HepG2 (cell line): Measurements from ENCODE around the gene VAV2. TPM values are rescaled to one million over a fixed set of nuclear protein-coding genes. Genes with fewer than 3 reads are reported as not detected.

Source experiments
- DMAP1 ChIP-seq: IDR thresholded peaks from 2 replicates; pipeline ENCODE4 v1.6.1; 2016
- FOSL1 ChIP-seq: sonication (generic); formaldehyde crosslinking; IDR thresholded peaks from 2 replicates; pipeline ENCODE4 v1.9.0; 2021; ENCODE audit warnings: missing genetic modification reagents, borderline replicate concordance
- KDM2A ChIP-seq: sonication (generic); formaldehyde crosslinking; IDR thresholded peaks from 2 replicates; pipeline ENCODE4 v1.4.0; 2020; ENCODE audit warnings: low read depth, missing genetic modification reagents, borderline replicate concordance
- ZBTB1 ChIP-seq: sonication (generic); formaldehyde crosslinking; IDR thresholded peaks from 2 replicates; pipeline ENCODE4 v1.4.0; 2020; ENCODE audit warnings: missing genetic modification reagents, borderline replicate concordance
- ZNF547 ChIP-seq: sonication (generic); formaldehyde crosslinking; IDR thresholded peaks from 2 replicates; pipeline ENCODE4 v1.5.1; 2020; ENCODE audit warnings: mild to moderate bottlenecking, missing genetic modification reagents
- ZNF644 ChIP-seq: IDR thresholded peaks from 2 replicates; pipeline ENCODE4 v1.6.1; 2016; ENCODE audit warnings: low read depth
- polyA plus RNA-seq, 8 experiments: library from polyadenylated mRNA; depleted of rRNA in 3 of 8; stranded (reverse) in 7 of 8; unstranded in 1 of 8; fragments of >200 nt; fragmentation: Illumina TruSeq in 4 of 8; extraction: Trizol in 4 of 8; gene quantifications; 2 replicates each; pipeline versions ENCODE4 v1.2.1 to v1.2.3, GENCODE V29; 2011 to 2016; ENCODE audit warnings: low read depth in 4 of 8, missing spikeins in 1 of 8, mixed read lengths in 1 of 8; ENCODE audit not compliant: insufficient read depth in 1 of 8
- total RNA-seq, 5 experiments: library from RNA; depleted of rRNA; stranded (reverse); fragments of >200 nt; fragmentation: Illumina TruSeq; extraction: Trizol; gene quantifications; 2 replicates each; pipeline ENCODE4 v1.2.3, GENCODE V29; 2016; ENCODE audit warnings: low read depth in 1 of 5
- TF ChIP-seq, protein P1 (sequence below): sonication (generic); formaldehyde crosslinking; IDR thresholded peaks from 2 replicates; pipeline ENCODE4 v1.5.0; 2020; ENCODE audit warnings: missing genetic modification reagents
- TF ChIP-seq, protein P2 (sequence below): sonication (generic); formaldehyde crosslinking; IDR thresholded peaks from 2 replicates; pipeline ENCODE4 v1.9.0; 2022; ENCODE audit warnings: missing genetic modification reagents, mild to moderate bottlenecking, borderline replicate concordance
- TF ChIP-seq, protein P3 (sequence below): sonication (generic); formaldehyde crosslinking; IDR thresholded peaks from 2 replicates; pipeline ENCODE4 v1.4.0; 2020; ENCODE audit warnings: missing genetic modification reagents
- TF ChIP-seq, protein P4 (sequence below): IDR thresholded peaks from 2 replicates; pipeline ENCODE4 v1.6.1; 2012; ENCODE audit warnings: inconsistent platforms
- TF ChIP-seq, protein P5 (sequence below): sonication (generic); formaldehyde crosslinking; IDR thresholded peaks from 2 replicates; pipeline ENCODE4 v1.9.0; 2021; ENCODE audit warnings: mild to moderate bottlenecking, missing genetic modification reagents

VAV2 gene
- total and polyA plus RNA-seq, 2 of the 13 experiments (the other 11 are each of a cell fraction or from before 2014, with no cell fraction given), result 22.5 to 22.9 TPM

DNA sequence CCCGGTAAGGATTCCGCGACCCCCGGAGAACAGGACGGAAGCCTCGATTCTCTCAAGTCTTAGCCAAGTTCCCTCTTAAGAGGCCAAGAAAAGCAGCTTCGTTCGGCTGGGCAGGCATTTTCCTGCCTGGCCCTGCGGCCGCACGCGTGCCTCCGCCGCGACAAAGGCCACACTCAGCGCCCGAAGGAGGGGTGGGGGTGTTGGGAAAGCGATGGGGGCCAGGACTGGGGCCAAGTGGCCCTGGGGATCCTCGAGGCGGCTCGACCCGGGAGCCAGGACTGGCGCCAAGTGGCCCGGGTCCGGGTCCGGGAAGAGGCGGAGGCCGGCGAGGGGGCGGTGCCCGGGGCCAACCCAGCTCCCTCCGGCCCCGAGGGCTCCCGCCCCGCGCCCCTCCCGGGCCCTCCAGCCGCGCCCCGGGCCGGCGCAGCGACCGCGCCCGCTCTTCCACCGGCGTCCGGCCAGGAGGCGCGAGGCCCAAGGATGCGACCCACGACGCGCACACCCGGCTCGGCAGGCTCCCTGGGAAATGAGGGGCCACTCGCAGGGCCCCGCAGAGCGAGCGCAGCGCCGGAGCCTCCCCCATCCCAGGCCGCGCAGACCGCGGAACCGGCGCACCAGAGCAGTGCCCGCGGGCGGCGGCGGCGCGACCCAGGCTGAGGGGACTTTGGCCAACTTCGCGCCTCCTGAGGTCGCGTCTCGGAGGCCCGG is 756 bp downstream of the VAV2 start (continued):
- TF ChIP-seq, protein P1, sequence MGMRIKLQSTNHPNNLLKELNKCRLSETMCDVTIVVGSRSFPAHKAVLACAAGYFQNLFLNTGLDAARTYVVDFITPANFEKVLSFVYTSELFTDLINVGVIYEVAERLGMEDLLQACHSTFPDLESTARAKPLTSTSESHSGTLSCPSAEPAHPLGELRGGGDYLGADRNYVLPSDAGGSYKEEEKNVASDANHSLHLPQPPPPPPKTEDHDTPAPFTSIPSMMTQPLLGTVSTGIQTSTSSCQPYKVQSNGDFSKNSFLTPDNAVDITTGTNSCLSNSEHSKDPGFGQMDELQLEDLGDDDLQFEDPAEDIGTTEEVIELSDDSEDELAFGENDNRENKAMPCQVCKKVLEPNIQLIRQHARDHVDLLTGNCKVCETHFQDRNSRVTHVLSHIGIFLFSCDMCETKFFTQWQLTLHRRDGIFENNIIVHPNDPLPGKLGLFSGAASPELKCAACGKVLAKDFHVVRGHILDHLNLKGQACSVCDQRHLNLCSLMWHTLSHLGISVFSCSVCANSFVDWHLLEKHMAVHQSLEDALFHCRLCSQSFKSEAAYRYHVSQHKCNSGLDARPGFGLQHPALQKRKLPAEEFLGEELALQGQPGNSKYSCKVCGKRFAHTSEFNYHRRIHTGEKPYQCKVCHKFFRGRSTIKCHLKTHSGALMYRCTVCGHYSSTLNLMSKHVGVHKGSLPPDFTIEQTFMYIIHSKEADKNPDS (CRISPR knock-in tag), result 0 out of 2 replicates have a peak, but pooled peaks have one; percentile 45
- 0 out of 2 replicates have a peak, but pooled peaks have one; percentile 55 for TF ChIP-seq DMAP1 (CRISPR knock-in tag)
- 0 out of 2 replicates have a peak, but pooled peaks have one; percentile 29 for TF ChIP-seq ZNF547 (CRISPR knock-in tag)
- no peak for TF ChIP-seq ZNF644 (CRISPR knock-in tag)
- TF ChIP-seq FOSL1 (CRISPR knock-in tag), result no peak
- TF ChIP-seq, protein P2, sequence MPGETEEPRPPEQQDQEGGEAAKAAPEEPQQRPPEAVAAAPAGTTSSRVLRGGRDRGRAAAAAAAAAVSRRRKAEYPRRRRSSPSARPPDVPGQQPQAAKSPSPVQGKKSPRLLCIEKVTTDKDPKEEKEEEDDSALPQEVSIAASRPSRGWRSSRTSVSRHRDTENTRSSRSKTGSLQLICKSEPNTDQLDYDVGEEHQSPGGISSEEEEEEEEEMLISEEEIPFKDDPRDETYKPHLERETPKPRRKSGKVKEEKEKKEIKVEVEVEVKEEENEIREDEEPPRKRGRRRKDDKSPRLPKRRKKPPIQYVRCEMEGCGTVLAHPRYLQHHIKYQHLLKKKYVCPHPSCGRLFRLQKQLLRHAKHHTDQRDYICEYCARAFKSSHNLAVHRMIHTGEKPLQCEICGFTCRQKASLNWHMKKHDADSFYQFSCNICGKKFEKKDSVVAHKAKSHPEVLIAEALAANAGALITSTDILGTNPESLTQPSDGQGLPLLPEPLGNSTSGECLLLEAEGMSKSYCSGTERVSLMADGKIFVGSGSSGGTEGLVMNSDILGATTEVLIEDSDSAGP (CRISPR knock-in tag), result 0 out of 2 replicates have a peak, but pooled peaks have one; percentile 11
- peak; percentile 20; the same call in 1 of the 2 replicates for TF ChIP-seq KDM2A
- TF ChIP-seq ZBTB1 (CRISPR knock-in tag), result no peak
- TF ChIP-seq, protein P3, sequence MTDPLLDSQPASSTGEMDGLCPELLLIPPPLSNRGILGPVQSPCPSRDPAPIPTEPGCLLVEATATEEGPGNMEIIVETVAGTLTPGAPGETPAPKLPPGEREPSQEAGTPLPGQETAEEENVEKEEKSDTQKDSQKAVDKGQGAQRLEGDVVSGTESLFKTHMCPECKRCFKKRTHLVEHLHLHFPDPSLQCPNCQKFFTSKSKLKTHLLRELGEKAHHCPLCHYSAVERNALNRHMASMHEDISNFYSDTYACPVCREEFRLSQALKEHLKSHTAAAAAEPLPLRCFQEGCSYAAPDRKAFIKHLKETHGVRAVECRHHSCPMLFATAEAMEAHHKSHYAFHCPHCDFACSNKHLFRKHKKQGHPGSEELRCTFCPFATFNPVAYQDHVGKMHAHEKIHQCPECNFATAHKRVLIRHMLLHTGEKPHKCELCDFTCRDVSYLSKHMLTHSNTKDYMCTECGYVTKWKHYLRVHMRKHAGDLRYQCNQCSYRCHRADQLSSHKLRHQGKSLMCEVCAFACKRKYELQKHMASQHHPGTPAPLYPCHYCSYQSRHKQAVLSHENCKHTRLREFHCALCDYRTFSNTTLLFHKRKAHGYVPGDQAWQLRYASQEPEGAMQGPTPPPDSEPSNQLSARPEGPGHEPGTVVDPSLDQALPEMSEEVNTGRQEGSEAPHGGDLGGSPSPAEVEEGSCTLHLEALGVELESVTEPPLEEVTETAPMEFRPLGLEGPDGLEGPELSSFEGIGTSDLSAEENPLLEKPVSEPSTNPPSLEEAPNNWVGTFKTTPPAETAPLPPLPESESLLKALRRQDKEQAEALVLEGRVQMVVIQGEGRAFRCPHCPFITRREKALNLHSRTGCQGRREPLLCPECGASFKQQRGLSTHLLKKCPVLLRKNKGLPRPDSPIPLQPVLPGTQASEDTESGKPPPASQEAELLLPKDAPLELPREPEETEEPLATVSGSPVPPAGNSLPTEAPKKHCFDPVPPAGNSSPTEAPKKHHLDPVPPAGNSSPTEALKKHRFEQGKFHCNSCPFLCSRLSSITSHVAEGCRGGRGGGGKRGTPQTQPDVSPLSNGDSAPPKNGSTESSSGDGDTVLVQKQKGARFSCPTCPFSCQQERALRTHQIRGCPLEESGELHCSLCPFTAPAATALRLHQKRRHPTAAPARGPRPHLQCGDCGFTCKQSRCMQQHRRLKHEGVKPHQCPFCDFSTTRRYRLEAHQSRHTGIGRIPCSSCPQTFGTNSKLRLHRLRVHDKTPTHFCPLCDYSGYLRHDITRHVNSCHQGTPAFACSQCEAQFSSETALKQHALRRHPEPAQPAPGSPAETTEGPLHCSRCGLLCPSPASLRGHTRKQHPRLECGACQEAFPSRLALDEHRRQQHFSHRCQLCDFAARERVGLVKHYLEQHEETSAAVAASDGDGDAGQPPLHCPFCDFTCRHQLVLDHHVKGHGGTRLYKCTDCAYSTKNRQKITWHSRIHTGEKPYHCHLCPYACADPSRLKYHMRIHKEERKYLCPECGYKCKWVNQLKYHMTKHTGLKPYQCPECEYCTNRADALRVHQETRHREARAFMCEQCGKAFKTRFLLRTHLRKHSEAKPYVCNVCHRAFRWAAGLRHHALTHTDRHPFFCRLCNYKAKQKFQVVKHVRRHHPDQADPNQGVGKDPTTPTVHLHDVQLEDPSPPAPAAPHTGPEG (CRISPR knock-in tag), result peak; percentile 40; the same call in 1 of the 2 replicates
- TF ChIP-seq, protein P4, sequence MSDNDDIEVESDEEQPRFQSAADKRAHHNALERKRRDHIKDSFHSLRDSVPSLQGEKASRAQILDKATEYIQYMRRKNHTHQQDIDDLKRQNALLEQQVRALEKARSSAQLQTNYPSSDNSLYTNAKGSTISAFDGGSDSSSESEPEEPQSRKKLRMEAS, result 0 out of 2 replicates have a peak, but pooled peaks have one; percentile 23
- TF ChIP-seq, protein P5, sequence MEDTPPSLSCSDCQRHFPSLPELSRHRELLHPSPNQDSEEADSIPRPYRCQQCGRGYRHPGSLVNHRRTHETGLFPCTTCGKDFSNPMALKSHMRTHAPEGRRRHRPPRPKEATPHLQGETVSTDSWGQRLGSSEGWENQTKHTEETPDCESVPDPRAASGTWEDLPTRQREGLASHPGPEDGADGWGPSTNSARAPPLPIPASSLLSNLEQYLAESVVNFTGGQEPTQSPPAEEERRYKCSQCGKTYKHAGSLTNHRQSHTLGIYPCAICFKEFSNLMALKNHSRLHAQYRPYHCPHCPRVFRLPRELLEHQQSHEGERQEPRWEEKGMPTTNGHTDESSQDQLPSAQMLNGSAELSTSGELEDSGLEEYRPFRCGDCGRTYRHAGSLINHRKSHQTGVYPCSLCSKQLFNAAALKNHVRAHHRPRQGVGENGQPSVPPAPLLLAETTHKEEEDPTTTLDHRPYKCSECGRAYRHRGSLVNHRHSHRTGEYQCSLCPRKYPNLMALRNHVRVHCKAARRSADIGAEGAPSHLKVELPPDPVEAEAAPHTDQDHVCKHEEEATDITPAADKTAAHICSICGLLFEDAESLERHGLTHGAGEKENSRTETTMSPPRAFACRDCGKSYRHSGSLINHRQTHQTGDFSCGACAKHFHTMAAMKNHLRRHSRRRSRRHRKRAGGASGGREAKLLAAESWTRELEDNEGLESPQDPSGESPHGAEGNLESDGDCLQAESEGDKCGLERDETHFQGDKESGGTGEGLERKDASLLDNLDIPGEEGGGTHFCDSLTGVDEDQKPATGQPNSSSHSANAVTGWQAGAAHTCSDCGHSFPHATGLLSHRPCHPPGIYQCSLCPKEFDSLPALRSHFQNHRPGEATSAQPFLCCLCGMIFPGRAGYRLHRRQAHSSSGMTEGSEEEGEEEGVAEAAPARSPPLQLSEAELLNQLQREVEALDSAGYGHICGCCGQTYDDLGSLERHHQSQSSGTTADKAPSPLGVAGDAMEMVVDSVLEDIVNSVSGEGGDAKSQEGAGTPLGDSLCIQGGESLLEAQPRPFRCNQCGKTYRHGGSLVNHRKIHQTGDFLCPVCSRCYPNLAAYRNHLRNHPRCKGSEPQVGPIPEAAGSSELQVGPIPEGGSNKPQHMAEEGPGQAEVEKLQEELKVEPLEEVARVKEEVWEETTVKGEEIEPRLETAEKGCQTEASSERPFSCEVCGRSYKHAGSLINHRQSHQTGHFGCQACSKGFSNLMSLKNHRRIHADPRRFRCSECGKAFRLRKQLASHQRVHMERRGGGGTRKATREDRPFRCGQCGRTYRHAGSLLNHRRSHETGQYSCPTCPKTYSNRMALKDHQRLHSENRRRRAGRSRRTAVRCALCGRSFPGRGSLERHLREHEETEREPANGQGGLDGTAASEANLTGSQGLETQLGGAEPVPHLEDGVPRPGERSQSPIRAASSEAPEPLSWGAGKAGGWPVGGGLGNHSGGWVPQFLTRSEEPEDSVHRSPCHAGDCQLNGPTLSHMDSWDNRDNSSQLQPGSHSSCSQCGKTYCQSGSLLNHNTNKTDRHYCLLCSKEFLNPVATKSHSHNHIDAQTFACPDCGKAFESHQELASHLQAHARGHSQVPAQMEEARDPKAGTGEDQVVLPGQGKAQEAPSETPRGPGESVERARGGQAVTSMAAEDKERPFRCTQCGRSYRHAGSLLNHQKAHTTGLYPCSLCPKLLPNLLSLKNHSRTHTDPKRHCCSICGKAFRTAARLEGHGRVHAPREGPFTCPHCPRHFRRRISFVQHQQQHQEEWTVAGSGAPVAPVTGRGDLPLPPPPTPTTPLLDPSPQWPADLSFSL (CRISPR knock-in tag), result no peak
